Smooth muscle cell (in vitro differentiated cells): ENCODE results near the gene KXD1. TPM values are rescaled to one million over a fixed set of nuclear protein-coding genes. Genes with fewer than 3 reads are reported as not detected.

Experiments
- DNase-seq: peaks from one replicate; lab custom pipeline; 2025; ENCODE audit not compliant: unreplicated experiment; lab: John Stamatoyannopoulos, UW
- H2AFZ ChIP-seq: fragments of 200-600 bp; sonication (generic); 2 replicates; pipeline ENCODE4 v1.6.0; 2016; ENCODE audit warnings: antibody characterized with exemption, low read depth, mild to moderate bottlenecking
- H3F3A ChIP-seq: fragments of 200-600 bp; sonication (generic); 2 replicates; pipeline ENCODE4 v1.6.0; 2017; ENCODE audit warnings: antibody characterized with exemption, low read depth
- H3K27ac ChIP-seq: fragments of 200-600 bp; sonication (generic); 2 replicates; pipeline ENCODE4 v1.5.1; 2016; ENCODE audit warnings: low read depth, mild to moderate bottlenecking
- H3K27me3 ChIP-seq: fragments of 200-600 bp; sonication (generic); 2 replicates; pipeline ENCODE4 v1.6.1; 2016; ENCODE audit warnings: low read depth, mild to moderate bottlenecking
- H3K36me3 ChIP-seq: fragments of 200-600 bp; sonication (generic); 2 replicates; pipeline ENCODE4 v1.5.1; 2016; ENCODE audit warnings: low read depth
- H3K4me1 ChIP-seq: fragments of 200-600 bp; sonication (generic); 2 replicates; pipeline ENCODE4 v1.5.1; 2016; ENCODE audit warnings: low read depth
- H3K4me2 ChIP-seq: fragments of 200-600 bp; sonication (generic); 2 replicates; pipeline ENCODE4 v1.6.0; 2016; ENCODE audit warnings: mild to moderate bottlenecking
- H3K4me3 ChIP-seq: fragments of 200-600 bp; sonication (generic); 2 replicates; pipeline ENCODE4 v1.5.1; 2016; ENCODE audit warnings: mild to moderate bottlenecking
- H3K79me2 ChIP-seq: fragments of 200-600 bp; sonication (generic); 2 replicates; pipeline ENCODE4 v1.6.0; 2016; ENCODE audit warnings: low read depth, mild to moderate bottlenecking
- H3K9ac ChIP-seq: fragments of 200-600 bp; sonication (generic); 2 replicates; pipeline ENCODE4 v1.6.0; 2016; ENCODE audit warnings: low read depth
- H3K9me3 ChIP-seq: fragments of 200-600 bp; sonication (generic); replicated peaks from 2 replicates; pipeline ENCODE4 v1.5.1; 2016; ENCODE audit warnings: low read depth
- H4K20me1 ChIP-seq: fragments of 200-600 bp; sonication (generic); 2 replicates; pipeline ENCODE4 v1.6.0; 2016; ENCODE audit warnings: low read depth
- WGBS: methylation state at CpG from one replicate; pipeline ENCODE4 v1.1.7; 2016; ENCODE audit warnings: low lambda C conversion rate; 5-methylcytosine and 5-hydroxymethylcytosine counted together
- polyA plus RNA-seq: library from polyadenylated mRNA; unstranded; fragments of >200 nt; fragmentation: Nextera tagmentation; extraction: Ambion mirVana; gene quantifications from 2 replicates; pipeline ENCODE4 v1.2.1, GENCODE V29; 2016
- total RNA-seq: library from RNA; depleted of rRNA; stranded (reverse); fragments of >200 nt; gene quantifications from 2 replicates; pipeline ENCODE4 v1.2.3, GENCODE V29; 2014
- TF ChIP-seq, protein P1 (sequence below): fragments of 200-600 bp; sonication (generic); IDR thresholded peaks from 2 replicates; pipeline ENCODE4 v1.5.1; 2017; ENCODE audit warnings: borderline replicate concordance, mild to moderate bottlenecking, antibody characterized with exemption; ENCODE audit not compliant: insufficient read depth, poor library complexity, severe bottlenecking

The KXD1 gene
- total and polyA plus RNA-seq, 2 experiments from 2014 or later = 75.4 to 134 TPM

DNA sequence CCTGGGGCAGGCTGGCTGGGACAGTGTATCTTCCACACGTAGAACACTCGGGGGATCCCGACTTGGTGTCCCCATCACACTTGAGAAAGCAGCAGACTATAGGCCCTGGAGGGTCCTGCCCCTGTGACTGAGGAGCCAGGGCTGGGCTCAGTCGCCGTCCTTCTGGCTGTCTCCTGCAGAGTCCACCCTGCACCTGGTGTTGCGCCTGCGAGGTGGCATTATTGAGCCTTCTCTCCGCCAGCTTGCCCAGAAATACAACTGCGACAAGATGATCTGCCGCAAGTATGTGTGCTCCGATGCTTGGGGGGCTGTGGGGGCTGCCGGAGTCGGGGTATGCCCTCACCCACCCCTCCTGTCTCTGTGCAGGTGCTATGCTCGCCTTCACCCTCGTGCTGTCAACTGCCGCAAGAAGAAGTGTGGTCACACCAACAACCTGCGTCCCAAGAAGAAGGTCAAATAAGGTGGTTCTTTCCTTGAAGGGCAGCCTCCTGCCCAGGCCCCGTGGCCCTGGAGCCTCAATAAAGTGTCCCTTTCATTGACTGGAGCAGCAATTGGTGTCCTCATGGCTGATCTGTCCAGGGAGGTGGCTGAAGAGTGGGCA, 17.1 kb downstream of the KXD1 start:
- TF ChIP-seq, protein P1, sequence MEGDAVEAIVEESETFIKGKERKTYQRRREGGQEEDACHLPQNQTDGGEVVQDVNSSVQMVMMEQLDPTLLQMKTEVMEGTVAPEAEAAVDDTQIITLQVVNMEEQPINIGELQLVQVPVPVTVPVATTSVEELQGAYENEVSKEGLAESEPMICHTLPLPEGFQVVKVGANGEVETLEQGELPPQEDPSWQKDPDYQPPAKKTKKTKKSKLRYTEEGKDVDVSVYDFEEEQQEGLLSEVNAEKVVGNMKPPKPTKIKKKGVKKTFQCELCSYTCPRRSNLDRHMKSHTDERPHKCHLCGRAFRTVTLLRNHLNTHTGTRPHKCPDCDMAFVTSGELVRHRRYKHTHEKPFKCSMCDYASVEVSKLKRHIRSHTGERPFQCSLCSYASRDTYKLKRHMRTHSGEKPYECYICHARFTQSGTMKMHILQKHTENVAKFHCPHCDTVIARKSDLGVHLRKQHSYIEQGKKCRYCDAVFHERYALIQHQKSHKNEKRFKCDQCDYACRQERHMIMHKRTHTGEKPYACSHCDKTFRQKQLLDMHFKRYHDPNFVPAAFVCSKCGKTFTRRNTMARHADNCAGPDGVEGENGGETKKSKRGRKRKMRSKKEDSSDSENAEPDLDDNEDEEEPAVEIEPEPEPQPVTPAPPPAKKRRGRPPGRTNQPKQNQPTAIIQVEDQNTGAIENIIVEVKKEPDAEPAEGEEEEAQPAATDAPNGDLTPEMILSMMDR = no peak

DNA sequence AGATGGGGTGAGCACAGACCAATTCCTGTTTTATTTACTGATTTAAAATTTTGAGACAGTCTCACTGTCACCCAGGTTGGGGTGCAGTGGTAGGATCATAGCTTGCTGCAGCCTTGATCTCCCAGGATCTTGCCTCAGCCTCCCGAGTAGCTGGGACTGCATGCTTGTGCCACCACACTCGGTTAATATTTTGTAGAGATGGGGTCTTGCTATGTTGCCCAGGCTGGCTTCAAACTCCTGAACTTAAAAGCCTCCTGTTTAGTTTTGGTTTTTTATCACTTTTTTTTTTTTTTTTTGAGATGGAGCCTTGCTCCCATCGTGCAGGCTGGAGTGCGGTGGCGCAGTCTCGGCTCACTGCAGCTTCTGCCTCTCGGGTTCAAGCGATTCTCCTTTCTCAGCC, 18.7 kb downstream of the KXD1 start:
- peaks cover 24% of the 10 kb centered on the region for H3K79me2 ChIP-seq
- H3K4me3 ChIP-seq = no peak overlapping the region
- no peak overlapping the region for H3K27ac ChIP-seq
- peaks cover 38% of the 10 kb centered on the region for H4K20me1 ChIP-seq
- DNase-seq = no peak
- peaks cover 28% of the 10 kb centered on the region for H3F3A ChIP-seq
- H3K4me1 ChIP-seq = peaks cover 11% of the 10 kb centered on the region
- TF ChIP-seq, protein P1 = no peak
- WGBS = 92% methylated on average over 6 of the region's 8 CpGs
- H3K4me2 ChIP-seq = no peak overlapping the region
- no peaks in the 10 kb centered on the region for H3K9me3 ChIP-seq
- H2AFZ ChIP-seq = no peak overlapping the region
- H3K27me3 ChIP-seq = no peaks in the 10 kb centered on the region
- no peaks in the 10 kb centered on the region for H3K36me3 ChIP-seq
- no peak overlapping the region for H3K9ac ChIP-seq

More for the DNA sequence above, 17.1 kb downstream of the KXD1 start:
- DNase-seq = no peak
- Histone ChIP-seq H3K79me2 (peaks cover 24% of the 10 kb centered on the region), H3K27me3 (no peaks in the 10 kb centered on the region), H3K36me3 (no peaks in the 10 kb centered on the region), H2AFZ (no peak overlapping the region), H3K9me3 (no peaks in the 10 kb centered on the region), H4K20me1 (peaks cover 38% of the 10 kb centered on the region), H3K9ac (no peak overlapping the region), H3K27ac (no peak overlapping the region), H3K4me3 (no peak overlapping the region), H3F3A (peaks cover 28% of the 10 kb centered on the region), H3K4me1 (peaks cover 11% of the 10 kb centered on the region), H3K4me2 (no peak overlapping the region)
- 99% methylated on average over 18 of the region's 18 CpGs for WGBS

DNA sequence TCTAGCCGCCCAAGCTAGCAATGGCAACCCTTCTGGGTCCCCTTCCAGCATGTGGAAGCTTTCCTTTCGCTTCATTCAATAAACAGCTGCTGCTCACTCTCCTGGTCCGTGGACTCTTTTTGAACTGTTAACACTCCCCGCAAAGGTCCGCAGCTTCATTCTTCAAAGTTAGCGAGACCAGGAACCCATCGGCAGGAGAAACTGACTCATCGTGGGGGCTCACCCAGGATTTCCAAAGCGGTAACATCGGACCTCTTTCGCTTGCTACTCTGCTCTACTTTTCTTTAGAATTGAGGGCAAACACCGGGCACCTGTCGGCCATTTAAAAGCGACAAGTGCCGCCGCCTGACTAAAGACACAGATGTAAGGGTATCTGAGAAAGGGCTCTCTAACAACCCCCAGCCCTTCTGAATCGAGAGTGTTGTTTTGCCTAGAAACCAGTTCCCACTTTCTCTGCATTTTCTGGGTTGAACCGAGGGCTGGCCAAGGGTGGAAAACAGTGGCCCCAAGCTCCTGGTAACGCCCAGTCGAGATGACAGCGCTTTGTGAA, 19.8 kb downstream of the KXD1 start:
- H2AFZ ChIP-seq = no peak overlapping the region
- 89% methylated on average over 21 of the region's 21 CpGs for WGBS
- no peaks in the 10 kb centered on the region for H3K9me3 ChIP-seq

More for the DNA sequence above, 19.8 kb downstream of the KXD1 start:
- Histone ChIP-seq H3K27me3 (no peaks in the 10 kb centered on the region), H3K79me2 (peaks cover 17% of the 10 kb centered on the region), H3F3A (peaks cover 28% of the 10 kb centered on the region), H4K20me1 (peaks cover 36% of the 10 kb centered on the region), H3K36me3 (no peaks in the 10 kb centered on the region), H3K9ac (no peak overlapping the region), H3K4me2 (no peak overlapping the region), H3K4me1 (peaks cover 11% of the 10 kb centered on the region), H3K4me3 (no peak overlapping the region), H3K27ac (no peak overlapping the region)
- TF ChIP-seq, protein P1 = no peak
- no peak for DNase-seq
